Fibroblast of the aortic adventitia (primary cell): ENCODE results near the gene GCNT3. TPM values are rescaled to one million over a fixed set of nuclear protein-coding genes. Genes with fewer than 3 reads are reported as not detected.

Experiments used
- DNase-seq: peaks from one replicate; pipeline ENCODE4 v3.0.0-alpha.2; 2010; ENCODE audit warnings: low read depth
- H3K4me3 ChIP-seq: 2 replicates; pipeline ENCODE4 v1.5.1; 2011; ENCODE audit warnings: low read depth, mild to moderate bottlenecking, control low read depth, low read length, moderate library complexity
- total RNA-seq: library from RNA; depleted of rRNA; stranded (reverse); fragments of >200 nt; gene quantifications from 2 replicates; pipeline ENCODE4 v1.2.3, GENCODE V29; 2012; ENCODE audit warnings: low replicate concordance
- TF ChIP-seq, protein P1 (sequence below): IDR thresholded peaks from 2 replicates; pipeline ENCODE4 v1.5.1; 2011; ENCODE audit warnings: mild to moderate bottlenecking, low read length, control low read depth, inconsistent platforms; ENCODE audit not compliant: insufficient read depth

Gene GCNT3
- total RNA-seq, 1 donor: 0.27 TPM

DNA sequence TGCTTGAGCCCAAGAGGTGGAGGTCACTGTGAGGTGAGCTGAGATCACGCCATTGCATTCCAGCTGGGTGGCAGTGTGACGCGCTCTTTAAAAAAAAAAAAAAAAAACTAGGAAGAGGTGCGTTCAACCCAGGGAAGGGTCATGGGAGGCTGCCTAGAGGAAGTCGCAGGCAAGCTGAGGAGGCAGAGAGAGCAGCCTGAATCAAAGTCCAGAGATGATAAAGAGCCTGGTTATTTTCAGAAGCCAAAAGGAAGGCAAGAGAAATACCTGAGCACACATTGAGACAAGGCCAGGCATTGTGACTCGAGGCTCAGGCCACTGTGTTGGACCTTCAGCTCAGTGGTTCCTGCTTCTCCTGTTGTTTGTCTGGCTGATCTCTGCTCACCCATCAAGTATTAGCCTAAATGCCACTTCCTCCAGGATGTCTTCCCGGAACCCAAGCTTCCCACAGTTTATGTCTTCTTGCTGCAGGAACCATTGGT is 16.1 kb upstream of the GCNT3 start:
- no peak for DNase-seq
- H3K4me3 ChIP-seq: no peak overlapping the region
- TF ChIP-seq, protein P1, sequence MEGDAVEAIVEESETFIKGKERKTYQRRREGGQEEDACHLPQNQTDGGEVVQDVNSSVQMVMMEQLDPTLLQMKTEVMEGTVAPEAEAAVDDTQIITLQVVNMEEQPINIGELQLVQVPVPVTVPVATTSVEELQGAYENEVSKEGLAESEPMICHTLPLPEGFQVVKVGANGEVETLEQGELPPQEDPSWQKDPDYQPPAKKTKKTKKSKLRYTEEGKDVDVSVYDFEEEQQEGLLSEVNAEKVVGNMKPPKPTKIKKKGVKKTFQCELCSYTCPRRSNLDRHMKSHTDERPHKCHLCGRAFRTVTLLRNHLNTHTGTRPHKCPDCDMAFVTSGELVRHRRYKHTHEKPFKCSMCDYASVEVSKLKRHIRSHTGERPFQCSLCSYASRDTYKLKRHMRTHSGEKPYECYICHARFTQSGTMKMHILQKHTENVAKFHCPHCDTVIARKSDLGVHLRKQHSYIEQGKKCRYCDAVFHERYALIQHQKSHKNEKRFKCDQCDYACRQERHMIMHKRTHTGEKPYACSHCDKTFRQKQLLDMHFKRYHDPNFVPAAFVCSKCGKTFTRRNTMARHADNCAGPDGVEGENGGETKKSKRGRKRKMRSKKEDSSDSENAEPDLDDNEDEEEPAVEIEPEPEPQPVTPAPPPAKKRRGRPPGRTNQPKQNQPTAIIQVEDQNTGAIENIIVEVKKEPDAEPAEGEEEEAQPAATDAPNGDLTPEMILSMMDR: no peak

DNA sequence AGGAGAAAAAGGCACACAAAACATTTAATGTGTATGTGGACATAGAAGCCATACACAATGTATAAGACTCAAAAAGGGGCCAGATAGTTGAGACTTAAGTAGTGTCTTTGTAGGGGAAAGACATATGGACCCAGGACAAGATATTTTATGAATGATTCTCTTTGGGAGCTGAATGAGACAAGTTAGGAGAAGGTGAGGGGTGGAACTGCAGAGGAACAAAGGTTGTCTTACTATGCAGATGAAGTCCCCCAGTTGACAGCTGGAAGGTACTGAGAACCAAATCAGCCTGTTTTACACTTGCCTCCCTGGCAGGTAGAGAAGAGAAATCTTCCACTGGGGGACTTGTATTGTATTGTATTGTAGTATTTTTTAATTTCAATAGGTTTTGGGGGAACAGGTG is 14.9 kb upstream of the GCNT3 start:
- no peak for DNase-seq
- TF ChIP-seq, protein P1: no peak

DNA sequence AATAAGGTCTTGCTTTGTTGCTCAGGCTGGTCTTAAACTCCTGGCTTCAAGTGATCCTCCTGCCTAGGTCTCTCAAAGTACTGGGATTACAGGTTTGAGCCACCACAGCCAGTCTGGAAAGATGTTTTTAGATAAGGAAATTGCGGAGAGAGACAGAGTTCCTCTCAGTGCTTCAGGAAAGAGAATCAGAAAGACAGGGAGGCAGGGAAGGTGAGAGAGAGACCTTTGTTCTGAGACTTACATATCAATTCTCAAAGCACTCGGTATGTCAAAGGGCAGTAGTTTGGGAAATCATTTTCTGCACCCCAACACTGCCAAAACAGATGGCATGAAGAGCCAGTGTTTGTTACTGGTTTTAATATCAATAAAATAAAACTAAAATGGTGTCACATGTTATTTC is 13.1 kb upstream of the GCNT3 start:
- TF ChIP-seq, protein P1: no peak
- H3K4me3 ChIP-seq: no peak overlapping the region
- DNase-seq: no peak

More for the DNA sequence above, 14.9 kb upstream of the GCNT3 start:
- H3K4me3 ChIP-seq: no peak overlapping the region

DNA sequence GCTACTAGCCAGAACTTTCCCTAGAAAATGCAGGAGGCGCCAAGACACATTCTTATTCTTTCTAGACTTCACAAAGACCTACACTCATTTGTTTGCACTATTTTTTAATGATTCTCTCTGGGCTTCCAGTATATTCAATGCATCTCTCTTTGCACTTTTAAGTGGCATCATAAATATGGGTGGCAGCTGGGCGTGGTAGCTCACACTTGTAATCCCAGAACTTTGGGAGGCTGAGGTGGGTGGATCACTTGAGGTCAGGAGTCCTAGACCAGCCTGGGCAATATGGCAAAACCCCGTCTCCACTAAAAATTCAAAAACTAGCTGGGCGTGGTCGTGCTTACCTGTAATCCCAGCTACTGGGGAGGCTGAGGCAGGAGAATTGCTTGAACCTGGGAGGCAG is 5.6 kb upstream of the GCNT3 start:
- TF ChIP-seq, protein P1: no peak
- no peak overlapping the region for H3K4me3 ChIP-seq

DNA sequence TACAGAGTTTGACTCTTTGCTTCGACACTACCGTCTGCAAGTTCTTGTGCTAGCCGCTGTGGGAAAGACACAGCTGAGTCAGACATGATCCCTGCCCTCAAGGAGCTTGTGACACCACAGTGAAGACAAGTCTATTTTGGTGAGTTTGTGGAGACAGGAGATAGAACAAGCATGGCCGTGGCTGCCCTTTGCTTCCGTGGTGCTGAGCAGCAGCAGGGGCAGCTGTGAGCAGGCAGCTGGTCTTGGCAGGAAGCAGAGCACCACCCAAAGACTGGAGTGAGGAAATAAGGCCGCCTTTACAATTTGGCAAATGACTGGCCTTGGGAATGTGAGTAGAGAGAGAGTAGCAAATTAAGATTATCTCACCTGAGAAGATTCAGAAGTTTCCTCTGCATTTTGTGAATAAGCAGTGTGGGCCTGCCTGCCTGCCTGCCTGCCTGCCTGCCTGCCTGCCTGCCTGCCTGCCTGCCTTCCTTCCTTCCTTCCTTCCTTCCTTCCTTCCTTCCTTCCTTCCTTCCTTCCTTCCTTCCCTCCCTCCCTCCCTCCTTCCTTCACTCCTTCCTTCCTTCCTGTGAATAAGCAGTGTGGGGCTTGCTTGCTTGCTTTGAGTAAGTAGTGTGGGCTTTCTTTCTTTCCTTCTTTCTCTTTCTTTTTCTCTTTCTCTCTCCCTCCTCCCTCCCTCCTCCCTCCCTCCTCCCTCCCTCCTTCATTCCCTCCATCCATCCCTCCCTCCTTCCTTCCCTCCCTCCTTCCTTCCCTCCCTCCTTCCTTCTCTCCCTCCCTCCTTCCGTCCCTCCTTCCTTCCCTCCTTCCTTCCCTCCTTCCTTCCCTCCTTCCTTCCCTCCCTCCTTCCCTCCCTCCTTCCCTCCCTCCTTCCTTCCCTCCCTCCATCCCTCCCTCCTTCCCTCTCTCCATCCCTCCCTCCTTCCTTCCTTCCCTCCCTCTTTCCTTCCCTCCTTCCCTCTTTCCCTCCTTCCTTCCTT is 1.6 kb upstream of the GCNT3 start:
- TF ChIP-seq, protein P1: no peak
- DNase-seq: no peak
- no peak overlapping the region for H3K4me3 ChIP-seq

More for the DNA sequence above, 5.6 kb upstream of the GCNT3 start:
- DNase-seq: no peak

DNA sequence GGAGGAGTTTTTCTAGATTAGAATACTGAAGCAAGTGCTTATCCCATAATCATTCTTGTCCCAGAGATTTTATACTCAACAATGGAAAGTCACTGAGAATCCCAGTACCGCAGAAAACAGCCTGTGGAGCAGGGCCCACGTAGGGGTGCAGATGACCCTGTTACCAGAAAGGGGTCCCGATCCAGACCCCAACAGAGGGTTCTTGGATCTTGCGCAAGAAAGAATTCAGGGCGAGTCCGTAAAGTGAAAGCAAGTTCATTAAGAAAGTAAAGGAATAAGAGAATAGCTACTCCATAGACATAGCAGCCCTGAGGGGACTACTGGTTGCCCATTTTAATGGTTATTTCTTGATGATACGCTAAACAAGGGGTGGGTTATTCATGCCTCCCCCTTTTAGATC is 2.6 kb downstream of the GCNT3 start:
- no peak overlapping the region for H3K4me3 ChIP-seq
- TF ChIP-seq, protein P1: no peak
- DNase-seq: no peak

DNA sequence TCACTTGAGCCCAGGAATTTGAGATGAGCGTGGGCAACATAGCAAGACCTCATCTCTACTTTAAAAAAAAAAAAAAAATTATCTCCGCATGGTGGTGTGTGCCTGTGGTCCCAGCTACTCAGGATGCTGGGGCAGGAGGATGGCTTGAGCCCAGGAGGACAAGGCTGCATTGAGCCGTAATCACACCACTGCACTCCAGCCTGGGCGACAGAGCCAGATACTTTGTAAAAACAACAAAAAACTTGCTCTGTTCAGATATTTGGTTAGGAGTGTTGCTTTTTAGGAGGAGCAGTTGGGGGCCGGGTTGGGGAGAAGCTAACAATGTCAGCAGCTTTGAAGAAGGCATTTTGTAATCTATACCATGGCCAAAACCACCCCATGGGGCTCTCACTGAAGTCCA is 4.1 kb downstream of the GCNT3 start:
- no peak for DNase-seq

More for the DNA sequence above, 4.1 kb downstream of the GCNT3 start:
- TF ChIP-seq, protein P1: no peak
- no peak overlapping the region for H3K4me3 ChIP-seq
